WTC11 (cell line): ENCODE measurements around the gene HDDC3. TPM values are rescaled to one million over a fixed set of nuclear protein-coding genes. Genes with fewer than 3 reads are reported as not detected.

Experiments used
- ATAC-seq: fragments of 200-7000 bp; cut with Tn5 transposase; 2 replicates; pipeline ENCODE4 v1.10.0; 2021; ENCODE audit warnings: mild to moderate bottlenecking, moderate library complexity
- CTCF ChIA-PET: fragments of 300-600 bp; sonication (Branson Sonifier 250); formaldehyde crosslinking; loops from one replicate; lab custom pipeline; 2021; ENCODE audit warnings: antibody characterized with exemption; lab: Charles Lee
- POLR2A ChIA-PET: fragments of 350-600 bp; sonication (Branson Sonifier 250); formaldehyde crosslinking; loops from one replicate; lab custom pipeline; 2021; ENCODE audit warnings: antibody characterized with exemption; lab: Charles Lee
- DNase-seq: peaks from one replicate; pipeline ENCODE4 v3.0.0; 2021; ENCODE audit warnings: low spot score
- H3K27ac Mint-ChIP-seq: 2 replicates; pipeline ENCODE4 v1.8.0; 2021; ENCODE audit warnings: mixed read lengths
- H3K27me3 Mint-ChIP-seq: 2 replicates; pipeline ENCODE4 v1.8.0; 2021; ENCODE audit warnings: low read depth, mild to moderate bottlenecking, moderate library complexity, mixed read lengths
- H3K36me3 Mint-ChIP-seq: 2 replicates; pipeline ENCODE4 v1.8.0; 2021; ENCODE audit warnings: mixed read lengths
- H3K4me1 Mint-ChIP-seq: 2 replicates; pipeline ENCODE4 v1.8.0; 2022; ENCODE audit warnings: mixed read lengths
- H3K4me3 Mint-ChIP-seq: 2 replicates; pipeline ENCODE4 v1.8.0; 2021; ENCODE audit warnings: mild to moderate bottlenecking, moderate library complexity, mixed read lengths
- H3K9me3 Mint-ChIP-seq: 2 replicates; pipeline ENCODE4 v1.8.0; 2021; ENCODE audit warnings: mixed read lengths
- FOXK1 ChIP-seq: sonication (generic); formaldehyde crosslinking; IDR thresholded peaks from 2 replicates; pipeline ENCODE4 v1.8.0; 2022; ENCODE audit warnings: mild to moderate bottlenecking, moderate library complexity, missing genetic modification reagents
- MXD4 ChIP-seq: fragments of 250-450 bp; sonication (Bioruptor Pico); IDR thresholded peaks from 2 replicates; pipeline ENCODE4 v1.8.0; 2021; ENCODE audit warnings: mild to moderate bottlenecking, moderate library complexity, borderline replicate concordance
- MYBL2 ChIP-seq: sonication (generic); formaldehyde crosslinking; IDR thresholded peaks from 2 replicates; pipeline ENCODE4 v1.8.1; 2023; ENCODE audit warnings: mild to moderate bottlenecking, moderate library complexity, missing genetic modification reagents
- ZNF317 ChIP-seq: sonication (generic); formaldehyde crosslinking; IDR thresholded peaks from 2 replicates; pipeline ENCODE4 v1.8.1; 2023; ENCODE audit warnings: low read depth, mild to moderate bottlenecking, moderate library complexity, missing genetic modification reagents, borderline replicate concordance
- ZNF416 ChIP-seq: fragments of 250-450 bp; sonication (Bioruptor Pico); IDR thresholded peaks from 2 replicates; pipeline ENCODE4 v1.9.0; 2021; ENCODE audit warnings: mild to moderate bottlenecking, inconsistent platforms
- total RNA-seq: library from RNA; stranded (reverse); gene quantifications from 3 replicates; pipeline ENCODE4 v1.2.3, GENCODE V29; 2021
- TF ChIP-seq, protein P1 (sequence below): sonication (generic); formaldehyde crosslinking; IDR thresholded peaks from 2 replicates; pipeline ENCODE4 v1.8.1; 2023; ENCODE audit warnings: mild to moderate bottlenecking, missing genetic modification reagents
- TF ChIP-seq, protein P2 (sequence below): sonication (generic); formaldehyde crosslinking; IDR thresholded peaks from 2 replicates; pipeline ENCODE4 v1.8.0; 2023; ENCODE audit warnings: missing genetic modification reagents, mild to moderate bottlenecking, borderline replicate concordance
- TF ChIP-seq, protein P3 (sequence below): fragments of 250-450 bp; sonication (Bioruptor Pico); conservative IDR thresholded peaks from 2 replicates; pipeline ENCODE4 v1.9.0; 2021; ENCODE audit warnings: mild to moderate bottlenecking
- TF ChIP-seq, protein P4 (sequence below): sonication (generic); formaldehyde crosslinking; IDR thresholded peaks from 2 replicates; pipeline ENCODE4 v1.8.1; 2022; ENCODE audit warnings: missing genetic modification reagents, borderline replicate concordance
- TF ChIP-seq, protein P5 (sequence below): sonication (generic); formaldehyde crosslinking; IDR thresholded peaks from 2 replicates; pipeline ENCODE4 v1.8.0; 2022; ENCODE audit warnings: mild to moderate bottlenecking, missing genetic modification reagents
- TF ChIP-seq, protein P6 (sequence below): sonication (generic); formaldehyde crosslinking; IDR thresholded peaks from 2 replicates; pipeline ENCODE4 v1.8.0; 2022; ENCODE audit warnings: missing genetic modification reagents

The HDDC3 gene
- total RNA-seq, 1 experiment from 2014 or later = 16.4 TPM

DNA sequence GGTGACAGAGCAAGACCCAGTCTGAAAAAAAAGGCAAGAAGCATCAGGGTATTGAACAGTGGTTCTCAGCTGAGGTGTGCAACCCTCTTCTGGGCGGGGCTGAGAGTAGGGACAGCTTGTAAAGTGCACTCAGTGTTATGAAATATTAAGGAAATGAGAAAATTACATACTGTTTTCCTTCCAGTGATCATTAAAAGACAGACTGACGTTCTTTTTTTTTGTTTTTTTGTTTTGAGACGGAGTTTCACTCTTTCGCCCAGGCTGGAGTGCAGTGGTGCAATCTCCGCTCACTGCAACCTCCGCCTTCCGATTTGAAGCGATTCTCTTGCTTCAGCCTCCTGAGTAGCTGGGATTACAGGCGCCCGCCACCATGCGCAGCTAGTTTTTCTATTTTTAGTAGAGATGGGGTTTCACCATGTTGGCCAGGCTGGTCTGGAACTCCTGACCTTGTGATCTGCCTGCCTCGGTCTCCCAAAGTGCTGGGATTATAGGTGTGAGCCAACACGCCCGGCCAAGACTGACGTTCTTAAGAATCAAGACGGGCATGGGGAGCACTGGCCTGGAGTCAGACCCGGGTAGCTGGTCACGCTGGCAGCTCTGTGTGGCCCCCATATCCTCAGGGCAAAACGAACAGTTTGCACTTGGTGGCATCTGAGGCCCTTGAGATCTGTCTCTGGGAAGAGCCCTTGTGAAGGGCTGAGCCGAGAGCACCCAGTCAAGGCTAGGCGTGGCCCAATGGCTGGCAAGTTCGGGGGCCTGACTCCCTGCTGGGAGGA, 17.9 kb downstream of the HDDC3 start (continued):
- TF ChIP-seq, protein P1, sequence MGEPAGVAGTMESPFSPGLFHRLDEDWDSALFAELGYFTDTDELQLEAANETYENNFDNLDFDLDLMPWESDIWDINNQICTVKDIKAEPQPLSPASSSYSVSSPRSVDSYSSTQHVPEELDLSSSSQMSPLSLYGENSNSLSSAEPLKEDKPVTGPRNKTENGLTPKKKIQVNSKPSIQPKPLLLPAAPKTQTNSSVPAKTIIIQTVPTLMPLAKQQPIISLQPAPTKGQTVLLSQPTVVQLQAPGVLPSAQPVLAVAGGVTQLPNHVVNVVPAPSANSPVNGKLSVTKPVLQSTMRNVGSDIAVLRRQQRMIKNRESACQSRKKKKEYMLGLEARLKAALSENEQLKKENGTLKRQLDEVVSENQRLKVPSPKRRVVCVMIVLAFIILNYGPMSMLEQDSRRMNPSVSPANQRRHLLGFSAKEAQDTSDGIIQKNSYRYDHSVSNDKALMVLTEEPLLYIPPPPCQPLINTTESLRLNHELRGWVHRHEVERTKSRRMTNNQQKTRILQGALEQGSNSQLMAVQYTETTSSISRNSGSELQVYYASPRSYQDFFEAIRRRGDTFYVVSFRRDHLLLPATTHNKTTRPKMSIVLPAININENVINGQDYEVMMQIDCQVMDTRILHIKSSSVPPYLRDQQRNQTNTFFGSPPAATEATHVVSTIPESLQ (CRISPR knock-in tag) = no peak
- TF ChIP-seq, protein P2, sequence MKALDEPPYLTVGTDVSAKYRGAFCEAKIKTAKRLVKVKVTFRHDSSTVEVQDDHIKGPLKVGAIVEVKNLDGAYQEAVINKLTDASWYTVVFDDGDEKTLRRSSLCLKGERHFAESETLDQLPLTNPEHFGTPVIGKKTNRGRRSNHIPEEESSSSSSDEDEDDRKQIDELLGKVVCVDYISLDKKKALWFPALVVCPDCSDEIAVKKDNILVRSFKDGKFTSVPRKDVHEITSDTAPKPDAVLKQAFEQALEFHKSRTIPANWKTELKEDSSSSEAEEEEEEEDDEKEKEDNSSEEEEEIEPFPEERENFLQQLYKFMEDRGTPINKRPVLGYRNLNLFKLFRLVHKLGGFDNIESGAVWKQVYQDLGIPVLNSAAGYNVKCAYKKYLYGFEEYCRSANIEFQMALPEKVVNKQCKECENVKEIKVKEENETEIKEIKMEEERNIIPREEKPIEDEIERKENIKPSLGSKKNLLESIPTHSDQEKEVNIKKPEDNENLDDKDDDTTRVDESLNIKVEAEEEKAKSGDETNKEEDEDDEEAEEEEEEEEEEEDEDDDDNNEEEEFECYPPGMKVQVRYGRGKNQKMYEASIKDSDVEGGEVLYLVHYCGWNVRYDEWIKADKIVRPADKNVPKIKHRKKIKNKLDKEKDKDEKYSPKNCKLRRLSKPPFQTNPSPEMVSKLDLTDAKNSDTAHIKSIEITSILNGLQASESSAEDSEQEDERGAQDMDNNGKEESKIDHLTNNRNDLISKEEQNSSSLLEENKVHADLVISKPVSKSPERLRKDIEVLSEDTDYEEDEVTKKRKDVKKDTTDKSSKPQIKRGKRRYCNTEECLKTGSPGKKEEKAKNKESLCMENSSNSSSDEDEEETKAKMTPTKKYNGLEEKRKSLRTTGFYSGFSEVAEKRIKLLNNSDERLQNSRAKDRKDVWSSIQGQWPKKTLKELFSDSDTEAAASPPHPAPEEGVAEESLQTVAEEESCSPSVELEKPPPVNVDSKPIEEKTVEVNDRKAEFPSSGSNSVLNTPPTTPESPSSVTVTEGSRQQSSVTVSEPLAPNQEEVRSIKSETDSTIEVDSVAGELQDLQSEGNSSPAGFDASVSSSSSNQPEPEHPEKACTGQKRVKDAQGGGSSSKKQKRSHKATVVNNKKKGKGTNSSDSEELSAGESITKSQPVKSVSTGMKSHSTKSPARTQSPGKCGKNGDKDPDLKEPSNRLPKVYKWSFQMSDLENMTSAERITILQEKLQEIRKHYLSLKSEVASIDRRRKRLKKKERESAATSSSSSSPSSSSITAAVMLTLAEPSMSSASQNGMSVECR (CRISPR knock-in tag) = no peak
- no peak for TF ChIP-seq MXD4 (CRISPR knock-in tag)
- TF ChIP-seq, protein P3, sequence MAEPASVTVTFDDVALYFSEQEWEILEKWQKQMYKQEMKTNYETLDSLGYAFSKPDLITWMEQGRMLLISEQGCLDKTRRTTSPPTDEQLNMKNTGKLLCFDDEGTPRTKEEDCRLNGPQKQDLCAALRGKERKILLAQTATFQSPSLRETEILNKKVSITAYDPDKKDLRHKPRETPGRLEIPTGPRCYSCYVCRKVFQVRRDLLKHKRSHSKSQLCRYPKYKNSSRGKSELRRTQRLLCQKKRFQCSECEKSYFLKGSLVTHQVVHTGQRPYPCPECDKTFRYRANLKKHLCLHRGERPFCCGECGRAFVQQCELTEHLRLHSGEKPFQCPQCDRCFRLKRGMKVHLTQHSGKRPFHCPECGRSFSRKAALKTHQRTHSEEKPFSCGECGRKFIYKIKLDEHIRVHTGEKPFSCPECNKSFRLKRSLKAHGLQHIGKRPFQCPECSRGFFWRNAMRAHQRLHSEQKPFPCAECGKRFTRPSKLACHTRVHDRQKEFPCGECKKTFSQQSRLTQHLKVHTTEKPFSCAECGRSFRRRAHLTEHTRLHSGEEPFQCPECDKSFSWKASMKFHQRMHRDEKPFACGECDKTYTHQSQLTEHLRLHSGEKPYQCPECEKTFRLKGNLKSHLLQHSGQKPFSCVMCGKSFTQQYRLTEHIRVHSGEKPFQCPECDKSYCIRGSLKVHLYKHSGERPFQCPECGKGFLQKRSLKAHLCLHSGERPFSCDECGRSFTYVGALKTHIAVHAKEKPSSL (CRISPR knock-in tag) = no peak
- TF ChIP-seq, protein P4, sequence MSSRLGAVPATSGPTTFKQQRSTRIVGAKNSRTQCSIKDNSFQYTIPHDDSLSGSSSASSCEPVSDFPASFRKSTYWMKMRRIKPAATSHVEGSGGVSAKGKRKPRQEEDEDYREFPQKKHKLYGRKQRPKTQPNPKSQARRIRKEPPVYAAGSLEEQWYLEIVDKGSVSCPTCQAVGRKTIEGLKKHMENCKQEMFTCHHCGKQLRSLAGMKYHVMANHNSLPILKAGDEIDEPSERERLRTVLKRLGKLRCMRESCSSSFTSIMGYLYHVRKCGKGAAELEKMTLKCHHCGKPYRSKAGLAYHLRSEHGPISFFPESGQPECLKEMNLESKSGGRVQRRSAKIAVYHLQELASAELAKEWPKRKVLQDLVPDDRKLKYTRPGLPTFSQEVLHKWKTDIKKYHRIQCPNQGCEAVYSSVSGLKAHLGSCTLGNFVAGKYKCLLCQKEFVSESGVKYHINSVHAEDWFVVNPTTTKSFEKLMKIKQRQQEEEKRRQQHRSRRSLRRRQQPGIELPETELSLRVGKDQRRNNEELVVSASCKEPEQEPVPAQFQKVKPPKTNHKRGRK (CRISPR knock-in tag) = no peak

DNA sequence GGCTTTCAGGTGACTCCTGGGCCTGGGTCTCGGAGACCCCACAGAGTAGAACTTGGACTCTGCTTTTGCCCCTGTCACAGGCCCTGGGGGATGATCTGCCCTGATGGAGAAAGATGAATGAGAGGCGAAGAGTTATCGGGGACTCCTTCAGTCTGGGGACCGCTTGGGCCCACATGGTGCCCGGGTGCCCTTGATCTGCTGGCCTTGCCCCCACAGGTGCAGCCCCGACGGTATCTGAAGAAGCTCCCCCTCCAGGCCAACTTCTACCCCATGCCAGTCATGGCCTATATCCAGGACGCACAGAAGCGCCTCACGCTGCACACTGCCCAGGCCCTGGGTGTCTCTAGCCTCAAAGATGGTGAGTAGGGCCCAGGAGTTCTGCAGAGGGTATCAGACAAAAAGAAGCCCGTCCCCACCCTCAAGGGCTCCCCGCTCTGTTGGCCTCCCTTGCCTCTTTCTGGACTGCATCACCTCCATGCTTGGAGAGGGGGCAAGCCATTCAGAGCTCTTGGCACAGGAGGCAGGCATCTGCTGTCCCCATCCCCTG, 18.9 kb downstream of the HDDC3 start:
- Mint-ChIP-seq H3K36me3 (peaks cover 3% of the 10 kb centered on the region; the same call in 1 of the 2 replicates), H3K27me3 (no peaks in the 10 kb centered on the region; the same call in 1 of the 2 replicates), H3K9me3 (no peaks in the 10 kb centered on the region), H3K4me1 (no peaks in the 10 kb centered on the region), H3K27ac (no peak overlapping the region), H3K4me3 (no peak overlapping the region)
- no peak for DNase-seq
- ATAC-seq = no peak
- CTCF ChIA-PET = interaction anchor here (1.3 to 3.8 kb wide), 2 partner anchors 19 to 27 kb away, joined by 3 to 24 read pairs; partner anchors contain the start of gene HDDC3
- POLR2A ChIA-PET = no interaction called here
- TF ChIP-seq ZNF317 = no peak
- TF ChIP-seq ZNF416 (CRISPR knock-in tag) = no peak
- TF ChIP-seq, protein P5, sequence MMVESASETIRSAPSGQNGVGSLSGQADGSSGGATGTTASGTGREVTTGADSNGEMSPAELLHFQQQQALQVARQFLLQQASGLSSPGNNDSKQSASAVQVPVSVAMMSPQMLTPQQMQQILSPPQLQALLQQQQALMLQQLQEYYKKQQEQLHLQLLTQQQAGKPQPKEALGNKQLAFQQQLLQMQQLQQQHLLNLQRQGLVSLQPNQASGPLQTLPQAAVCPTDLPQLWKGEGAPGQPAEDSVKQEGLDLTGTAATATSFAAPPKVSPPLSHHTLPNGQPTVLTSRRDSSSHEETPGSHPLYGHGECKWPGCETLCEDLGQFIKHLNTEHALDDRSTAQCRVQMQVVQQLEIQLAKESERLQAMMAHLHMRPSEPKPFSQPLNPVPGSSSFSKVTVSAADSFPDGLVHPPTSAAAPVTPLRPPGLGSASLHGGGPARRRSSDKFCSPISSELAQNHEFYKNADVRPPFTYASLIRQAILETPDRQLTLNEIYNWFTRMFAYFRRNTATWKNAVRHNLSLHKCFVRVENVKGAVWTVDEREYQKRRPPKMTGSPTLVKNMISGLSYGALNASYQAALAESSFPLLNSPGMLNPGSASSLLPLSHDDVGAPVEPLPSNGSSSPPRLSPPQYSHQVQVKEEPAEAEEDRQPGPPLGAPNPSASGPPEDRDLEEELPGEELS (CRISPR knock-in tag) = no peak
- TF ChIP-seq MYBL2 (CRISPR knock-in tag) = no peak
- TF ChIP-seq, protein P2 (CRISPR knock-in tag) = no peak
- no peak for TF ChIP-seq FOXK1 (CRISPR knock-in tag)
- TF ChIP-seq, protein P6, sequence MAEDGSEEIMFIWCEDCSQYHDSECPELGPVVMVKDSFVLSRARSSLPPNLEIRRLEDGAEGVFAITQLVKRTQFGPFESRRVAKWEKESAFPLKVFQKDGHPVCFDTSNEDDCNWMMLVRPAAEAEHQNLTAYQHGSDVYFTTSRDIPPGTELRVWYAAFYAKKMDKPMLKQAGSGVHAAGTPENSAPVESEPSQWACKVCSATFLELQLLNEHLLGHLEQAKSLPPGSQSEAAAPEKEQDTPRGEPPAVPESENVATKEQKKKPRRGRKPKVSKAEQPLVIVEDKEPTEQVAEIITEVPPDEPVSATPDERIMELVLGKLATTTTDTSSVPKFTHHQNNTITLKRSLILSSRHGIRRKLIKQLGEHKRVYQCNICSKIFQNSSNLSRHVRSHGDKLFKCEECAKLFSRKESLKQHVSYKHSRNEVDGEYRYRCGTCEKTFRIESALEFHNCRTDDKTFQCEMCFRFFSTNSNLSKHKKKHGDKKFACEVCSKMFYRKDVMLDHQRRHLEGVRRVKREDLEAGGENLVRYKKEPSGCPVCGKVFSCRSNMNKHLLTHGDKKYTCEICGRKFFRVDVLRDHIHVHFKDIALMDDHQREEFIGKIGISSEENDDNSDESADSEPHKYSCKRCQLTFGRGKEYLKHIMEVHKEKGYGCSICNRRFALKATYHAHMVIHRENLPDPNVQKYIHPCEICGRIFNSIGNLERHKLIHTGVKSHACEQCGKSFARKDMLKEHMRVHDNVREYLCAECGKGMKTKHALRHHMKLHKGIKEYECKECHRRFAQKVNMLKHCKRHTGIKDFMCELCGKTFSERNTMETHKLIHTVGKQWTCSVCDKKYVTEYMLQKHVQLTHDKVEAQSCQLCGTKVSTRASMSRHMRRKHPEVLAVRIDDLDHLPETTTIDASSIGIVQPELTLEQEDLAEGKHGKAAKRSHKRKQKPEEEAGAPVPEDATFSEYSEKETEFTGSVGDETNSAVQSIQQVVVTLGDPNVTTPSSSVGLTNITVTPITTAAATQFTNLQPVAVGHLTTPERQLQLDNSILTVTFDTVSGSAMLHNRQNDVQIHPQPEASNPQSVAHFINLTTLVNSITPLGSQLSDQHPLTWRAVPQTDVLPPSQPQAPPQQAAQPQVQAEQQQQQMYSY (CRISPR knock-in tag) = no peak
